ENCODE data around the gene GUCY2C.
"Not testable (repeated sequence)": the region's sequence is repeated elsewhere in the genome, so short reads cannot be mapped to it uniquely, and the experiment has no call there.

The GUCY2C gene

GRCh38 chr12:14696265-14696741 lies at the start of gene GUCY2C:
Gene GUCY2C, minus strand, starts transcription at chr12:14696599. Its CDS starts 151 bp downstream, at chr12:14696448.
- no peak for DNase-seq

- no peak for DNase-seq
Observed at GRCh38 chr12:14743061-14743460, 46.7 kb upstream of the GUCY2C start.

DNA sequence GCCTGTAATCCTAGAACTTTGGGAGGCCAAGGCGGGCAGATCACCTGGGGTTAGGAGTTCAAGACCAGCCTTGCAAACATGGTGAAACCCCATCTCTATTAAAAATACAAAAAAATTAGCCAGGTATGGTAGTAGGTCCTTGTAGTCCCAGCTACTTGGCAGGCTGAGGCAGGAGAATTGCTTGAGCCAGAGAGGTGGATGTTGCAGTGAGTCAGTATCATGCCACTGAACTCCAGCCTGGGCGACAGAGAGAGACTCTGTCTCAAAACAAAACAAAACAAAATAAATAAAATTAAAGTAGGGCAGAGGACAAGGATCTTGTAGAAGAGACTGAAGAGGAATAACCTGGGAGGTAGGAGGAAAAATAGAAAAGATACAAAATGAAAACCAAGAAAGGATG lies 45.5 kb upstream of the GUCY2C start:
- no peak for DNase-seq

DNA sequence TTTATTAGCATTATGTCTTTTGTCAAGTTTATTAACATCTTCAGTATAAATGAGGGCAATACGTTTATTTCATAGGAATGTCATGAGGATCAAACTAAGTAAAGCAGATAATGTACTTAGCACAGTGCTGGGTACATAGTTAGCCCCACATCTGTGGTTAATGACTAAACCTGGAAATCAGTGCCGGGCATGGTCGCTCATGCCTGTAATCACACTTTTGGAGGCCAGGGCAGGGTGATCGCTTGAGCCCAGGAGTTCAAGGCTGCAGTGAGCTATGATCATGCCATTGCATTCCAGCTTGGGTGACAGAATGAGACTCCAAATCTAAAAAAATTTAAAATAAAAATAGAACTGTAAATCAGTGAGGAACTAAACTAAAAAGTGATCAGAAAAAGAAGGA lies 44.8 kb upstream of the GUCY2C start:
- DNase-seq: no peak

DNA sequence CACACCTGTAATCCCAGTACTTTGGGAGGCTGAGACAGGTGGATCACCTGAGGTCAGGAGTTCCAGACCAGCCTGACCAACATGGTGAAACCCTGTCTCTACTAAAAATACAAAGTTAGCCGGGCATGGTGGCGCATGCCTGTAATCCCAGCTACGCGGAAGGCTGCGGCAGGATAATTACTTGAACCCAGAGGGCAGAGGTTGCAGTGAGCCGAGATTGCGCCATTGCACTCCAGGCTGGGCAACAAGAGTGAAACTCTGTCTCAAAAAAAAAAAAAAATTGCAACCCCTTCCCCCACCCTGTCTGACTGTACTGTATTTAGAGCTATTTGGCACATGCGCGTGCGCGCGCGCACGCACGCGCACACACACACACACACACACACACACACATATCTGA lies 40.0 kb upstream of the GUCY2C start:
- DNase-seq: not testable (repeated sequence)

DNA sequence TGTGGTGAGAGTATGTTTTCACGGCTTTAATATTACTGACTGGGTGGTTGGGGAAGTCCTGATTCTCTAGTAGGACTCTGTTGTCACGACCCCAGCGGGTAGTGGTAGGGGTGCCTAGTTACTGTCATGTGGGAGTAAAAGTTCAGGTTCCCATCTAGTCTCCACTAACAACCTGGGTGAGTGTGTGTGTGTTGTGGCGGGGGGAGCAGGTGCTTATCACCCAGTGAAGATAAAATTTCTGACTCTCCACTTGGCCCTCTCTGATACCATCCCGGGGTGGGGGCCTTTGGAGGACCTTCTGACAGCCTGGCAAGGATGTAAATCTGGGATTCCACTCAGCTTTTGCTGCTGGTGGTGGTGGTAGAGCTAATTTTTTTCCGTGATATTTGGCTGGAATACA lies 35.4 kb upstream of the GUCY2C start:
- DNase-seq: no peak

DNA sequence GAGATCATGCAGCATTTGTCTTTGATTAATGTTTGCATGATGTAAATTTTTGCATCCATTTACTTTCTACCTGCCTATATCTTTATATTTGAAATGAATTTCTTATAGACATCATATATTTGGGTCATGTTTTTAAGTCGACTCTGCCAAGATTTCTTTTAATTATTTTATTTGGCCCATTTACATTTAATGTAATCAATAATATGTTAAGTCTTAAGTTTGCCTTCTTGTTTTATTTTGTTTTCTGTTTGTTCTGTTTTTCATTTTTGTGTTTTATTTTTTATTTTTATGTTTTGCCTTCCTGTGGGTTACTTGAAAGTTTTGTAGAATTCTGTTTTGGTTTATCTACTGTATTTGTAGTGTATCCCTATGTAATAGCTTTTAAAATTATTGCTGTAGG lies 33.2 kb upstream of the GUCY2C start:
- no peak for DNase-seq

GRCh38 chr12:14723763-14724162 lies 27.4 kb upstream of the GUCY2C start:
- peak in 16 of 56 donors; percentile 1 to 37 (median 7) for DNase-seq

DNA sequence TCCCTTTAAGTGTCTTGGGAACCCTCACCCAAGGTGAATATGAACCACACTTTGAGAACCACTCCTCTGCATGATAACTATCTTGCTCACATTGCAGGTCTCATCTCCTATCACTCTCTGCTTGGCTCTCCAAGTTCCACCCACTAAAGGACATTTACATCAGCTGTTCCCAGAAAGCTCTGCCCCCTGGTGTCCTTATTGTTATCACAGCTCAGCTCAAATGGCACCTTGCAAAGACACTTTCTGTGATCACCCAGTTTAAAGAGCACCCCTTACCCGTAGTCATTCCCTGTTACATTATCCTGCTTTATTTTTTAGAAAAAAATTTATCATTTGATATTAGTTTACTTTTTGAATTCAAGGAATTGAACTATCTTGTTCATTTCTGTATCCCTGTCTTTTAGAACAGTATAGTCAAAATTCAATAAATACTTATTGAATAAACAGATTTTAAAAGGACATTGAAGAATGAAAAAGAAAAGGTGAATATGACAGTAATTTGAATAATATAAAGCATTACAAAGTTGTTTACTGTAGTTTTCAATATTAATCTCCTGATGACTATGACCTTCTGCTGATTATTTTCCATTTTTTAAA lies 20.5 kb upstream of the GUCY2C start:
- DNase-seq: peak in 5 of 56 donors; percentile 3 to 21 (median 6)

DNA sequence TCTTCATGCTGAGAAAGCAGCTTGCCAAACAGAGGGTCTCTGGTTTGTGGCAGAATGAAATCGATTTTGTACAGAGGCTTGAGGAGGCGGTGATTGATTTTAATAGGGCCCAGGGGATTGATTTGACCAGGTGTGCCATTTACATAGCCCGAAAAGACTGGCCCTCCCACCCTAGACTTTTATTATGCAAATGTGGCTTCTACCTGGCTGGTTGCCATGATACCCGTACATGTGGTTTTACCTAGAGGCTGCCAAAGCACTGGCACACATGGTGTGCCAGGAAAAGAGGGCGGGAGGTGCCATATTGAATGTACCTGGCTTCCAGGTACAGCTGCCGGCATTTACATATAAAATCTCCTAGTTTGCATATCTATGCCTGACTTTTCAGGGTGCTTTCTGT lies 18.0 kb upstream of the GUCY2C start:
- DNase-seq: no peak

- no peak for DNase-seq
Observed at GRCh38 chr12:14710632-14711320, 14.4 kb upstream of the GUCY2C start.

DNA sequence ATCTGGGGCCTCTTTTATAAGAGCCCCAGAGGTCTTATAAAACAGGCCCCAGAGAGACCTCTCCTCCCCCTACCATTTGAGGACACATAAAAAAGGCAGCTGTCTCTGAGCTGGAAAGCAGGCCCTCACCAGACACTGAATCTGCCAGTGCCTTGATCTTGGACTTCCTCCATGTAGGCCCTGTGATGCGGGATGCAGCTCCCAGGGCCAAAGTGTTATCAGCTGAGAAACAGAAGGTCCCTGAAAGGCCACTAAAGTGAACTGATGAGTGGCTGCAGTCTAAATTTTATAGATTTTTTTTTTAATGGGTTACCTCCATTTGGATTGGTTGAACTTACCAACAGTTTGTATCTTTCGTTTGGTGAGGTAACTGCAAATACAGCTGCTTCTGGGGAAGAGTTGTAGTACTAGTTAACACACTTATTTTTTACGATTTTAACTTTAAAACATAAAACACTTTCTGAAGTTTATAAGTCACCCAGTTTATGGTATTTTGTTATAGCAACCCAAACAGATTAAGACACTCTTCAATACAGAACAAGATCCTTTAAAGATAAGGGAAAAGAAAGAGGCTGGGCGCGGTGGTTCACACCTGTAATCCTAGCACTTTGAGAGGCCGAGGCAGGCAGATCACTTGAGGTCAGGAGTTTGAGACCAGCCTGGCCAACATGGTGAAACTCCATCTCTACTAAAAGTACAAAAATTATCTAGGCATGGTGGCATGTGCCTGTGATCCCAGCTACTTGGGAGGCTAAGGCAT lies 5.6 kb upstream of the GUCY2C start:
- DNase-seq: no peak

DNA sequence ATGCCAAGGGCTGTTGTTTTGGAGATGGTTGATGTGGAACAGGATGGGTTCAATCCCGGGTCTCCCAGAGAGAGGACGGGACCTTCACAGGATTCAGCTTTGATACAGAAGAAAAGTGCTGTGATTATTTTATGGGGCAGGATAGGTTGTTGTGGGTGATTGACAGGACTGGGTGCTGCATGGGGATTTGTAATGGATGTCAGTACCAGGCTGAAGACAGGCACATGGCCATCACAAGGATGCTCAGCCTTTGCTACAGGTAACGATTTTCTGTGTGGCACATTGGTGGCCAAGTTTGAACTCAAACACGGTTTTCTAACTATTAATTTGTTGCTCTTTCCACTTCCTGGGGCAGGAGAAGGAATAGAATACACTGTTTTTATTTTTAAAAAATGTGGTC lies 4.5 kb upstream of the GUCY2C start:
- DNase-seq: no peak

GRCh38 chr12:14699923-14700322 lies 3.5 kb upstream of the GUCY2C start:
- DNase-seq: no peak

DNA sequence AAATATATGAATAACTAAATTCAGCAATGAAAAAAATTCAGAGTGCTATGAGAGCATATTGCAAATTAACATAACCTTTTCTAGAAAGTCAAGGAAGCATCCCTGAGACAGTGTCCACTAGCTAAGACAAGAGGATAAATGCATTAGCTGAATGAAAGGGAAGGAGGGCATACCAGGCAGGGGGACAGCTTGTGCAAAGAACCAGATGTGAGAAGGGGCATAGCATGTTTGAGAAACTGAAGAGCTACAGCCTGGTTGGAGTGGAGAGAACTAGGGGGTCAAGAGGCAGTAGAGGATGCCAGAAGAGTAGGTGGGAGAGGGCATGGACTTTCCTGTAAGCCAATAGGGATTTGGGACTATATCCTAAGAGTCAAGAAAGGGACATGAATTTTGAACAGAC lies 2.2 kb upstream of the GUCY2C start:
- DNase-seq: no peak

GRCh38 chr12:14695715-14696141 lies 671 bp downstream of the GUCY2C start:
- no peak for DNase-seq

- no peak for DNase-seq
Observed at GRCh38 chr12:14694970-14695369, 1.4 kb downstream of the GUCY2C start.

DNA sequence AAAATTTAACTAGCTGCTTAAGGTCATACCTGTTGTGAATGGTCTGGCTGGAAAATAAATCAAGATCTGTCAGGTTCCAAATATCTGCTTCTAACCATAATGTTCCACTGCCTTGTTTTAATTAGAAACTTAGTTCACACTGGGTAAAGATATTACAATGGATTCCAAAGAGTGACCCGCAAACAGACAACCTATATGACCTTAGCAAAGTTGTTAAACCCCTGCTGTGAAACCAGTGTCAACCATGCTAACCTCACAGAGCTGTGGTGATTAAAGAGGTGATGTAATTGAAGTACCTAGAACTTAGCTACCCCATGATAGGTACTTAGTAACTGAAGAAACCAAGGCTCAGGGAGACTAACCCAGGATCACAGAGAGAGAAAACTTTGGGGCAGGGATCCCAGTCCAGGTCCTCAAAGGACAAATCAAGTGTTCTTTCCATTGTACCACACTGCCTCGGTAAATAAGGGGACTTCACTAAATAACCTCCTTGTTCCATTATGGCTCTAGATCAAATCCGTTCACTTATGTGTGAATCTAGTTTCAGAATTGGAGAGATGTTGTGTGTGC lies 2.2 kb downstream of the GUCY2C start:
- no peak for DNase-seq

DNA sequence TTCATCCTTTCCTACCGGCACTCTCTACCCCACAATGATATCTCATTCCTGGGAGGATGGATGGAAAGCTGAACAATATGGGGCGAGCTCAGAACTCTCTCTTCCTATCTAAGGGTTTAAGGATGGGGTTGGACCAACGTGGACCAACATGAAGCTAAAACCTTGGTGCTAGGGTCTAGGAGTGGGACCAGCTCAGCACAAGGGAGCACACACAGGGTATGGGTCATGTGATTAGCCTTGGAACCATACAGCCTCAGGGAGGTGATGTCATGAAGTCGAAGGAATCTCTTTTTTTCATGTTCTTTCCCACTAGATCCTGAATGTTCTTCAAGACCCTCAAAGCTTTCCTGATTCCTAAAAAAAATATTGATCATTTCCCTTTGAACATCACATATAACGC lies 3.3 kb downstream of the GUCY2C start:
- no peak for DNase-seq

GRCh38 chr12:14691560-14691959 lies 4.8 kb downstream of the GUCY2C start:
- peak in 27 of 56 donors; percentile 1 to 73 (median 9) for DNase-seq

- DNase-seq: no peak
Observed at GRCh38 chr12:14689996-14690395, 6.4 kb downstream of the GUCY2C start.

DNA sequence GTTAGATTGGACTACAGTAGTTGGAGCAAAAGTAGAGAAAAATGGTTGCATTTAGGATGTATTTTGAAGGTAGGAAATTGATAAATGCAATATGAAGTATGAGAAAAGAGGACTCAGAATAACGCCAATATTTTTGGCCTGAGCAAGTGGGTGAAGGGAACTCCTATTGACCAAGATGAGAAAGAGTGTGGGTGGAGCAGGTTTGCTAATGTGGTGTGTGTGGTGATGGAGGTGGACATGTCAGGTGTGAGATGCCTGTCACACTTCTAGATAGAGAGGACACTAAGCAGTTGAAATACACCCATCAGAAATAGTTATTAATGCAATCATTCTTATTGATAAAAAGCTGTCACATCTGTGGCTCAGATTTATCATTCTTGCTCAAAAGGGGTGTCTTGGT lies 7.3 kb downstream of the GUCY2C start:
- no peak for DNase-seq
